ENCODE results near the gene VAMP1.

GRCh38 chr12:6434205-6435140, 36.0 kb downstream of the VAMP1 start:
- no peak for TF ChIP-seq SIN3A (IDR thresholded peaks at IDR 0.05; ENCODE audit: borderline replicate concordance, insufficient read depth, low read length)
- no peak for TF ChIP-seq POLR2AphosphoS5 (IDR thresholded peaks at IDR 0.05; ENCODE audit: low read depth, low read length)
- TF ChIP-seq FOXP2 (optimal IDR thresholded peaks at IDR 0.05; ENCODE audit: borderline replicate concordance, extremely low read depth, extremely low read length, insufficient read depth) = no peak
- TF ChIP-seq TAF1 (IDR thresholded peaks at IDR 0.05; ENCODE audit: borderline replicate concordance, insufficient read depth, low read length) = no peak
- no peak for TF ChIP-seq REST (IDR thresholded peaks at IDR 0.05; ENCODE audit: insufficient read depth in 1 of 2, low read depth in 2 of 2, low read length in 2 of 2)
